Activated T-helper 2 cell treated with anti-CD3 and anti-CD28 coated beads, Interferon-gamma antibody, Interleukin-2, Interleukin-4, amounts not matched to agents 10 μg/mL and 5 μg/mL and 100 μg/mL, durations not matched to agents 14 hours and 24 hours and 36 hours (primary cell): ENCODE data around the gene PTPRN2. TPM values are rescaled to one million over a fixed set of nuclear protein-coding genes. Genes with fewer than 3 reads are reported as not detected.

ENCODE experiments used
- DNase-seq: peaks from one replicate; pipeline ENCODE4 v3.0.0; 2021; ENCODE audit warnings: low spot score
- H3K27ac Mint-ChIP-seq: one replicate; pipeline ENCODE4 v1.8.0; 2021; ENCODE audit warnings: mixed read lengths
- H3K27me3 Mint-ChIP-seq: one replicate; pipeline ENCODE4 v1.8.0; 2021; ENCODE audit warnings: low read depth, mixed read lengths
- H3K36me3 Mint-ChIP-seq: one replicate; pipeline ENCODE4 v1.8.0; 2021; ENCODE audit warnings: low read depth, mixed read lengths
- H3K4me1 Mint-ChIP-seq: one replicate; pipeline ENCODE4 v1.8.0; 2021; ENCODE audit warnings: low read depth, mixed read lengths
- H3K4me3 Mint-ChIP-seq: one replicate; pipeline ENCODE4 v1.8.0; 2021; ENCODE audit warnings: low read depth, mild to moderate bottlenecking, moderate library complexity, mixed read lengths
- H3K9me3 Mint-ChIP-seq: one replicate; pipeline ENCODE4 v1.8.0; 2021; ENCODE audit warnings: mixed read lengths
- intact Hi-C: fragments of 100-400 bp; cut with micrococcal nuclease; formaldehyde crosslinking; loops from one replicate; pipeline ENCODE4 v1.15.1; 2023
- total RNA-seq: library from RNA; stranded (reverse); gene quantifications from 2 replicates; pipeline ENCODE4 v1.2.3, GENCODE V29; 2022

The PTPRN2 gene
- total RNA-seq, 1 donor from 2014 or later: 1.3 TPM

GRCh38 chr7:157682946-157683746 is 904.5 kb downstream of the PTPRN2 start:
- H3K36me3 Mint-ChIP-seq: peaks cover 4% of the 10 kb centered on the region
- no peaks in the 10 kb centered on the region for H3K9me3 Mint-ChIP-seq
- no peak overlapping the region for H3K4me3 Mint-ChIP-seq
- no peak for DNase-seq
- no peaks in the 10 kb centered on the region for H3K4me1 Mint-ChIP-seq
- peaks cover 82% of the 10 kb centered on the region for H3K27me3 Mint-ChIP-seq
- intact Hi-C loops: no loop called here
- no peak overlapping the region for H3K27ac Mint-ChIP-seq

- H3K4me1 Mint-ChIP-seq: no peaks in the 10 kb centered on the region
- H3K36me3 Mint-ChIP-seq: peaks cover 4% of the 10 kb centered on the region
- DNase-seq: no peak
- intact Hi-C loops: no loop called here
- H3K27me3 Mint-ChIP-seq: peaks cover 80% of the 10 kb centered on the region
- H3K27ac Mint-ChIP-seq: no peak overlapping the region
- no peak overlapping the region for H3K4me3 Mint-ChIP-seq
- H3K9me3 Mint-ChIP-seq: no peaks in the 10 kb centered on the region
These were observed 905.3 kb downstream of the PTPRN2 start for GRCh38 chr7:157682064-157682945.

DNA sequence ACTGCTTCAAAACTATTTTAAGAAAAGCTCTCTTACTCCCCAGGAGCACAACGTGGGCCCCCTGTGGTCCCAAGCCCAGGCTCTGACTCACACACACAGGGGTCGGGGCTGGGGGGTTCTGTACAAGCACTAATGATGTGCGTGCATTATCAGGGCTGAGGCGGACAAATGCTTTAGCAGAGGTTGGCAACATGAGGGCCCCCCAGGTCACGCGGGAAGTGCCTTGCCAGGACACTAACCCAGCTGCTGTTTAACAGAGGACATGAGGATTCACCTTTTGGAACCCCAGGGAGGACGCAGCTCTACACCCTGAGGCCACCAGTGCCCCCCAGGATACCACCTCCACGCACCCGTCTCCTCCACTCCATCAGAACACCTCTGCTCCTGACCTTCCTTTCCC is 908.0 kb downstream of the PTPRN2 start:
- peaks cover 2% of the 10 kb centered on the region for H3K4me1 Mint-ChIP-seq
- intact Hi-C loops: no loop called here
- no peak overlapping the region for H3K27ac Mint-ChIP-seq
- H3K4me3 Mint-ChIP-seq: no peak overlapping the region
- peaks cover 77% of the 10 kb centered on the region for H3K27me3 Mint-ChIP-seq
- H3K36me3 Mint-ChIP-seq: peaks cover 4% of the 10 kb centered on the region
- no peaks in the 10 kb centered on the region for H3K9me3 Mint-ChIP-seq
- no peak for DNase-seq

DNA sequence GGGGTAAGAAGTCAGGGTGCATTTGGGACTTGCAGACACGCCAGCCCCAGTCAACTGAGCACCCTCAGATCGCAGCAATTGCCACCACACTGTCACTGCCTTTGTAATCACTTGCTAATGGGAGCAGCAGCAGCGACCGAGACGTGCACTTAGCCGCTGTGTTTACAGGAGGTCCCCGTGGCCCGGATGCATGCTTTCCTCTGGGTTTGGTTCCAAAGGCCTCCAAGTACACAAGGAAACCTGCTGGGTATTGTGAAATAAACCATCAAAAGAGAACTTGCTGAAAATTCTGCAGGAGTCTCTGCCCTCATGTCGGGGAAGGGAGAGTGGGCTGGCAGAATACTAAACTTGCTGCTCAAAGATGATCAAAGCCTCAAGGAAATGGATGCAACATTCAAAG is 909.1 kb downstream of the PTPRN2 start:
- no peak overlapping the region for H3K4me3 Mint-ChIP-seq
- H3K27me3 Mint-ChIP-seq: peaks cover 71% of the 10 kb centered on the region
- no peak overlapping the region for H3K27ac Mint-ChIP-seq
- intact Hi-C loops: no loop called here
- no peak for DNase-seq
- H3K9me3 Mint-ChIP-seq: no peaks in the 10 kb centered on the region
- peaks cover 2% of the 10 kb centered on the region for H3K4me1 Mint-ChIP-seq
- H3K36me3 Mint-ChIP-seq: peaks cover 4% of the 10 kb centered on the region

GRCh38 chr7:157676456-157677255 is 911.0 kb downstream of the PTPRN2 start:
- intact Hi-C loops: no loop called here
- no peak overlapping the region for H3K27ac Mint-ChIP-seq
- H3K27me3 Mint-ChIP-seq: peaks cover 61% of the 10 kb centered on the region

GRCh38 chr7:157676001-157676400 is 911.6 kb downstream of the PTPRN2 start:
- intact Hi-C loops: no loop called here
- Mint-ChIP-seq H3K4me3 (no peak overlapping the region), H3K27me3 (peaks cover 57% of the 10 kb centered on the region), H3K9me3 (no peaks in the 10 kb centered on the region), H3K4me1 (peaks cover 2% of the 10 kb centered on the region), H3K27ac (no peak overlapping the region), H3K36me3 (no peaks in the 10 kb centered on the region)
- no peak for DNase-seq

More at GRCh38 chr7:157676456-157677255, 911.0 kb downstream of the PTPRN2 start:
- no peak overlapping the region for H3K4me3 Mint-ChIP-seq
- no peaks in the 10 kb centered on the region for H3K36me3 Mint-ChIP-seq
- H3K4me1 Mint-ChIP-seq: peaks cover 2% of the 10 kb centered on the region
- no peak for DNase-seq
- H3K9me3 Mint-ChIP-seq: no peaks in the 10 kb centered on the region

GRCh38 chr7:157675427-157675927 is 912.1 kb downstream of the PTPRN2 start:
- Mint-ChIP-seq H3K27me3 (peaks cover 55% of the 10 kb centered on the region), H3K4me1 (peaks cover 2% of the 10 kb centered on the region), H3K9me3 (no peaks in the 10 kb centered on the region), H3K36me3 (no peaks in the 10 kb centered on the region), H3K27ac (no peak overlapping the region), H3K4me3 (no peak overlapping the region)
- intact Hi-C loops: no loop called here
- DNase-seq: no peak

GRCh38 chr7:157674715-157675426 is 912.8 kb downstream of the PTPRN2 start:
- peaks cover 54% of the 10 kb centered on the region for H3K27me3 Mint-ChIP-seq
- no peak overlapping the region for H3K4me3 Mint-ChIP-seq
- DNase-seq: no peak
- H3K4me1 Mint-ChIP-seq: peaks cover 2% of the 10 kb centered on the region
- no peaks in the 10 kb centered on the region for H3K36me3 Mint-ChIP-seq
- intact Hi-C loops: no loop called here
- no peaks in the 10 kb centered on the region for H3K9me3 Mint-ChIP-seq
- no peak overlapping the region for H3K27ac Mint-ChIP-seq

DNA sequence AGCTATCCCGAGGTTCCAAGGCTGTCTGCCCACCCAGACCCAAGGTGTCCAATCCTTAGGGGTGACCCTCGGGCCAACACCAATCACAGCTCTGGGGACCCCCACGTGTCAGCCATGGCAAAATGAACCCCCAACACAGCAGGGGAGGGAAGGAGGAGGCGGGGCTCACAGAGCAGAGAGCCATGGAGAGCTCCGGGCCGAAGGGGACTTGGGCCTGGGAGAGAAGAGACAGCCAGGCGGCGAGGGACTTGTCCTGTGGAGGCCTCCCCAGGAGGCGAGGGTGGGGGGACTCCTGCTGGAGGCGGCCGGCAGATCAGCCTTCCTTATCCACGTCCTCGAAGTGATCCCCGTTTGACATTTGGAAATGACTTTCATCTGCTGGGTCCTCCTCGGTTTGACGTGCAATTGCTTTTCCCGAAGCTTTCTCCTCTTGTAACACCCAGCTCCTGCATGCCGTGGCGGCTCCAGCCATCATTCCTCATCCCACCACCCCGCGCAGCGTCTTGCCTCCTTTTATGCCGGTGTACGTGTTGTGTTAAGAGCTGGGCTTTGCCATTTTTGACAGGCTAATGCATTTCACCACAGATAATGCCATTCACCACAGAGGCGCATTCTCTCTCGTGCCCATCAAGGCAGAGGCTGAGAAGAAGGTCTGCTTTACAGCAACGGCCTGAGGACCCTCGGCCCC is 913.5 kb downstream of the PTPRN2 start:
- Mint-ChIP-seq H3K27me3 (peaks cover 53% of the 10 kb centered on the region), H3K27ac (no peak overlapping the region), H3K4me1 (peaks cover 2% of the 10 kb centered on the region), H3K4me3 (no peak overlapping the region), H3K36me3 (no peaks in the 10 kb centered on the region), H3K9me3 (no peaks in the 10 kb centered on the region)
- DNase-seq: no peak
- intact Hi-C loops: no loop called here

- Mint-ChIP-seq H3K27me3 (peaks cover 51% of the 10 kb centered on the region), H3K4me3 (no peak overlapping the region)
These were observed 914.0 kb downstream of the PTPRN2 start for GRCh38 chr7:157673573-157673972.

DNA sequence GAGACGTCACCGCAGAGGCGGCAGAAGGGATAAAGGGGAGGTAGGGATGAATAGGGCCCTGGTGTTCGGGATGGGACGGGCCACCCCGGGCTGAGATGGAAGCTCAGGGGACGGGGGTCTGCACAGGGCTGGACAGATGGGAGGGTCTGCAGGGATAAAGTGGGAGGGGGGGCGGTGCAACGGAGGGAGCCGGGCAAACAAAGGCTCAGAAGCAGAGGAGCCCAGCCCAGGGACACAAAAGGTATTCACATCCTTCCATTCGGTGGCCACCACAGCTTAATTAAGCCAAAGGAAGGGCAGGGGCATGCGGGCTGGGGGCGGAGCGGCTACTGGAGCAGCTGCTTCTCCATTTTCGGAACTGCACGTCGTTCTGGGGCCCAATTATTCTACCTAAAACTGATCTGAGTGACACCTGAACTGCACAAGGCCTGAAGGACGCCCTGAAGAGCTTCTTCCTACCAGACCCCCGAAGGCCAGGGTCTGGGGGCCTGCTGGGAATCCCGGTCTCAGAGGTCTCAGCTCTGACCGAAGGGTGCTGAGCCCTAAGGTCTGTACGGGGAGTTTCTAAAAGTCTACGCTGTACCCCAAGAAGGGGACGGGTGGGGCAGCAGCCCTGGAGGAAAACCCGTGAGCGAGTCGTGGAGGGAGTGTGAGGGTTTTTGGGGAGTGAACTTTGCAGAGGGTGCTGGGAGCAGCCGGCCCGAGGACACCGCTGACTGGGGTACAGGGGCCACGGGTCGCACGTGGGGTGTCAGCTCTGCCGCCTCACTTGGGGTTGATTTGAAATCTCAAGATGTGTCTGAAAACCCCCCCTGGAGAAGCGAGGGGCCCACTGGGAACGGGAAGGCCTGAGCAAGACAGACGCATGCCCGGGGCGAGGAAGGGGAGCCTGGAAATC is 916.0 kb downstream of the PTPRN2 start:
- Mint-ChIP-seq H3K27me3 (peaks cover 39% of the 10 kb centered on the region), H3K9me3 (no peaks in the 10 kb centered on the region), H3K36me3 (no peaks in the 10 kb centered on the region), H3K27ac (no peak overlapping the region), H3K4me3 (no peak overlapping the region), H3K4me1 (peaks cover 8% of the 10 kb centered on the region)
- no peak for DNase-seq
- intact Hi-C loops: no loop called here

More at GRCh38 chr7:157673573-157673972, 914.0 kb downstream of the PTPRN2 start:
- no peak for DNase-seq
- Mint-ChIP-seq H3K36me3 (no peaks in the 10 kb centered on the region), H3K27ac (no peak overlapping the region), H3K4me1 (peaks cover 5% of the 10 kb centered on the region), H3K9me3 (no peaks in the 10 kb centered on the region)
- intact Hi-C loops: no loop called here
